Muscle of leg (tissue), 11 donors: ENCODE measurements around the gene CPSF3. TPM values are rescaled to one million over a fixed set of nuclear protein-coding genes. Genes with fewer than 3 reads are reported as not detected.

Experiments
- DNase-seq: peaks from one replicate; pipeline ENCODE4 v3.0.0; 2013
- H3K27ac ChIP-seq: one replicate; pipeline ENCODE4 v1.5.1; 2013; ENCODE audit warnings: mild to moderate bottlenecking, low read length, control low read depth
- H3K27me3 ChIP-seq: one replicate; pipeline ENCODE4 v1.6.1; 2013; ENCODE audit warnings: low read length; ENCODE audit not compliant: control insufficient read depth, insufficient read depth
- H3K36me3 ChIP-seq: one replicate; pipeline ENCODE4 v1.6.1; 2013; ENCODE audit warnings: low read length; ENCODE audit not compliant: control insufficient read depth, insufficient read depth
- H3K4me1 ChIP-seq: one replicate; pipeline ENCODE4 v1.6.1; 2013; ENCODE audit warnings: low read length; ENCODE audit not compliant: control insufficient read depth, insufficient read depth
- H3K4me3 ChIP-seq: one replicate; pipeline ENCODE4 v1.5.1; 2013; ENCODE audit warnings: low read length, control low read depth
- H3K9me3 ChIP-seq: replicated peaks from 2 replicates; pipeline ENCODE4 v1.6.1; 2013; ENCODE audit warnings: low read depth, low read length; ENCODE audit not compliant: control insufficient read depth
- WGBS: methylation state at CpG from one replicate; pipeline ENCODE4 v1.1.5; 2013; ENCODE audit warnings: missing lambda C conversion rate; ENCODE audit not compliant: insufficient coverage; 5-methylcytosine and 5-hydroxymethylcytosine counted together
- polyA plus RNA-seq, 8 donors: library from polyadenylated mRNA; unstranded; fragments of 120-200 nt; gene quantifications; one replicate each; pipeline versions ENCODE4 v1.2.1 to v1.2.3, GENCODE V29; 2013; ENCODE audit warnings: inconsistent platforms in 1 of 8, low replicate concordance in 1 of 8; ENCODE audit not compliant: insufficient read length in 8 of 8, insufficient read depth in 1 of 8
- total RNA-seq: library from RNA; stranded (reverse); fragments of 120-200 nt; gene quantifications from one replicate; pipeline ENCODE4 v1.2.4, GENCODE V29; 2013

The CPSF3 gene
- total and polyA plus RNA-seq, 9 donors, result 31.3 to 37.8 (median 34.9) TPM

- Histone ChIP-seq H3K4me3 (no peak overlapping the region), H3K36me3 (peaks cover 52% of the 10 kb centered on the region), H3K27ac (no peak overlapping the region), H3K27me3 (no peaks in the 10 kb centered on the region), H3K9me3 (no peaks in the 10 kb centered on the region), H3K4me1 (no peaks in the 10 kb centered on the region)
- DNase-seq, result no peak
- 60% methylated on average over 9 of the region's 13 CpGs for WGBS
These were observed 16.7 kb upstream of the CPSF3 start for GRCh38 chr2:9406529-9407362.

- Histone ChIP-seq H3K27ac (no peak overlapping the region), H3K36me3 (peaks cover 50% of the 10 kb centered on the region), H3K4me1 (no peaks in the 10 kb centered on the region), H3K27me3 (no peaks in the 10 kb centered on the region), H3K4me3 (no peak overlapping the region), H3K9me3 (no peaks in the 10 kb centered on the region)
- no peak for DNase-seq
- WGBS, result 61% methylated on average over 7 of the region's 8 CpGs
These were observed 16.1 kb upstream of the CPSF3 start for GRCh38 chr2:9407363-9407811.

GRCh38 chr2:9408641-9409151, 14.8 kb upstream of the CPSF3 start:
- H3K4me1 ChIP-seq, result no peaks in the 10 kb centered on the region
- no peak overlapping the region for H3K27ac ChIP-seq
- H3K27me3 ChIP-seq, result no peaks in the 10 kb centered on the region
- H3K4me3 ChIP-seq, result no peak overlapping the region
- no peaks in the 10 kb centered on the region for H3K9me3 ChIP-seq
- peaks cover 45% of the 10 kb centered on the region for H3K36me3 ChIP-seq
- DNase-seq, result no peak
- WGBS, result 98% methylated on average over 5 of the region's 9 CpGs

- no peaks in the 10 kb centered on the region for H3K9me3 ChIP-seq
- WGBS, result 100% methylated on average over 3 of the region's 3 CpGs
- no peak overlapping the region for H3K4me3 ChIP-seq
- H3K27me3 ChIP-seq, result no peaks in the 10 kb centered on the region
- no peak overlapping the region for H3K27ac ChIP-seq
- no peak for DNase-seq
- H3K4me1 ChIP-seq, result no peaks in the 10 kb centered on the region
- peaks cover 54% of the 10 kb centered on the region for H3K36me3 ChIP-seq
These were observed 13.3 kb upstream of the CPSF3 start for GRCh38 chr2:9410108-9410507.

GRCh38 chr2:9412781-9413180, 10.7 kb upstream of the CPSF3 start:
- peaks cover 45% of the 10 kb centered on the region for H3K36me3 ChIP-seq
- 84% methylated on average over 2 of the region's 7 CpGs for WGBS
- H3K27me3 ChIP-seq, result no peaks in the 10 kb centered on the region
- DNase-seq, result no peak
- H3K4me3 ChIP-seq, result no peak overlapping the region
- H3K9me3 ChIP-seq, result no peaks in the 10 kb centered on the region
- no peak overlapping the region for H3K27ac ChIP-seq
- no peaks in the 10 kb centered on the region for H3K4me1 ChIP-seq

GRCh38 chr2:9415516-9416169, 7.8 kb upstream of the CPSF3 start:
- H3K27ac ChIP-seq, result no peak overlapping the region
- no peak overlapping the region for H3K4me3 ChIP-seq
- H3K27me3 ChIP-seq, result no peaks in the 10 kb centered on the region
- no peak for DNase-seq
- H3K4me1 ChIP-seq, result peaks cover 3% of the 10 kb centered on the region
- WGBS, result 71% methylated on average over 10 of the region's 16 CpGs
- peaks cover 35% of the 10 kb centered on the region for H3K36me3 ChIP-seq
- H3K9me3 ChIP-seq, result no peaks in the 10 kb centered on the region

GRCh38 chr2:9416267-9416961, 7.0 kb upstream of the CPSF3 start:
- no peak for DNase-seq
- no peaks in the 10 kb centered on the region for H3K27me3 ChIP-seq
- 77% methylated on average over 8 of the region's 9 CpGs for WGBS
- peaks cover 3% of the 10 kb centered on the region for H3K4me1 ChIP-seq
- H3K4me3 ChIP-seq, result no peak overlapping the region
- no peaks in the 10 kb centered on the region for H3K9me3 ChIP-seq
- peaks cover 30% of the 10 kb centered on the region for H3K36me3 ChIP-seq
- no peak overlapping the region for H3K27ac ChIP-seq

GRCh38 chr2:9416962-9417316, 6.5 kb upstream of the CPSF3 start:
- Histone ChIP-seq H3K27ac (no peak overlapping the region), H3K27me3 (no peaks in the 10 kb centered on the region), H3K9me3 (no peaks in the 10 kb centered on the region), H3K4me3 (no peak overlapping the region), H3K36me3 (peaks cover 25% of the 10 kb centered on the region), H3K4me1 (peaks cover 7% of the 10 kb centered on the region)
- no peak for DNase-seq
- 98% methylated on average over 6 of the region's 7 CpGs for WGBS

- H3K9me3 ChIP-seq, result no peaks in the 10 kb centered on the region
- H3K36me3 ChIP-seq, result peaks cover 23% of the 10 kb centered on the region
- H3K27ac ChIP-seq, result no peak overlapping the region
- 57% methylated on average over 1 of the region's 3 CpGs for WGBS
- peaks cover 14% of the 10 kb centered on the region for H3K4me1 ChIP-seq
- no peak overlapping the region for H3K4me3 ChIP-seq
- H3K27me3 ChIP-seq, result no peaks in the 10 kb centered on the region
- DNase-seq, result no peak
These were observed 5.7 kb upstream of the CPSF3 start for GRCh38 chr2:9417725-9418124.

GRCh38 chr2:9418746-9419145, 4.7 kb upstream of the CPSF3 start:
- Histone ChIP-seq H3K27me3 (no peaks in the 10 kb centered on the region), H3K4me1 (peaks cover 14% of the 10 kb centered on the region), H3K36me3 (peaks cover 19% of the 10 kb centered on the region), H3K27ac (no peak overlapping the region), H3K4me3 (no peak overlapping the region), H3K9me3 (no peaks in the 10 kb centered on the region)
- no peak for DNase-seq
- 80% methylated on average over 4 of the region's 4 CpGs for WGBS
